Heart left ventricle (tissue), 13 donors: Measurements from ENCODE around the gene UNC50.

ENCODE experiments used
- CTCF ChIP-seq, 12 donors: fragments of 200-600 bp; sonication (generic) in 4 of 12; IDR thresholded peaks; one replicate each; pipeline versions ENCODE4 v1.5.0 to v1.8.0; 2018 to 2022; ENCODE audit warnings: antibody characterized with exemption in 12 of 12, mild to moderate bottlenecking in 5 of 12
- POLR2A ChIP-seq, 2 donors: fragments of 450-650 bp; IDR thresholded peaks; one replicate each; pipeline ENCODE4 v1.6.1; 2017; ENCODE audit warnings: antibody characterized with exemption in 2 of 2, mild to moderate bottlenecking in 2 of 2, moderate library complexity in 2 of 2
- donor health status: ischemic (EF 13 %, LVEDD 7.1; RV severe dilation, severe dysfunction).
- donor health status: DM: no; HTN: yes; CAD: no.
- donor health status: DM: no; HTN: no; CAD: no.
- donor health status: ischemic (EF 25% LVEDD 6.9; RV normal size, moderate dysfunction).
- donor health status: ischemic (EF 25% LVEDD 5.7; RV mildly dilated, moderate dysfunction).
- donor health status: ischemic (EF 35%, LVEDD 5.7; RV mildly dilated, moderate dysfunction).
- donor health status: nonischemic (EF 11% LVEDD 7.7; RV severe dilation, severe dysfunction).
- donor health status: DM: yes; HTN: yes; CAD: no.
- donor health status: PGD.
- donor health status: ischemic (EF 29% LVEDD 5.4; RV normal size, mild dysfunction).
- donor health status: nonischemic (EF 23%, LVEDD 6.1; RV moderate dilation, normal function).

- TF ChIP-seq POLR2A (IDR thresholded peaks at IDR 0.05) (no peak), CTCF (IDR thresholded peaks at IDR 0.05) (no peak)
Observed at GRCh38 chr2:98598781-98599428, 9.5 kb upstream of the UNC50 start.
